Measurements from ENCODE around the gene GPR135. TPM values are rescaled to one million over a fixed set of nuclear protein-coding genes. Genes with fewer than 3 reads are reported as not detected.

GPR135 gene
- total and polyA plus RNA-seq, 2 of the 13 experiments (the other 11 are each of a cell fraction or from before 2014, with no cell fraction given) = 0.46 to 1.3 TPM

- TF ChIP-seq NFAT5 (CRISPR knock-in tag; IDR thresholded peaks at IDR 0.05) = no peak
Observed at GRCh38 chr14:59458486-59458885, 6.7 kb downstream of the GPR135 start (continued).

- Histone ChIP-seq H3K9ac (ENCODE audit: insufficient read depth, low read depth, low read length) (no peak overlapping the region), H3K4me3 (replicated peaks in 1 of 3; ENCODE audit: insufficient read depth in 1 of 3, low read depth in 2 of 3, low read length in 3 of 3) (no peak overlapping the region), H3K79me2 (ENCODE audit: insufficient read depth, low read length) (no peaks in the 10 kb centered on the region), H3K27ac (ENCODE audit: extremely low read length, insufficient read depth, low read length) (no peak overlapping the region), H4K20me1 (ENCODE audit: insufficient read depth, low read length) (no peaks in the 10 kb centered on the region), H3K4me2 (ENCODE audit: low read depth, low read length) (no peak overlapping the region), H3K36me3 (replicated peaks in 1 of 2; ENCODE audit: control insufficient read depth in 1 of 2, insufficient read depth in 2 of 2, low read length in 2 of 2) (peaks cover 0 to 5% of the 10 kb centered on the region in 2 experiments; a peak in 1 of 5 replicates), H3K4me1 (ENCODE audit: insufficient read depth, low read length) (no peaks in the 10 kb centered on the region), H2AFZ (ENCODE audit: low read length) (no peak overlapping the region), H3K27me3 (ENCODE audit: control insufficient read depth in 1 of 2, insufficient read depth in 2 of 2, low read length in 2 of 2) (no peaks in the 10 kb centered on the region), H3K9me3 (ENCODE audit: low read length) (no peaks in the 10 kb centered on the region)
- intact Hi-C loops (cut with micrococcal nuclease; ENCODE audit: unreplicated experiment) (no loop called here), in situ Hi-C loops (cut with HindIII; ENCODE audit: extremely low pct_ligation_motif_present, low pct_unique_long_range_greater_than_20kb) (no loop called here)
- BruUV-seq (replicated peaks) = no TSS peak
- FAIRE-seq = no peak
- DNase-seq (ENCODE audit: low spot score) = no peak
- no peak for TF ChIP-seq PLSCR1 (CRISPR knock-in tag; IDR thresholded peaks at IDR 0.05; ENCODE audit: borderline replicate concordance)
- TF ChIP-seq ZNF207 (IDR thresholded peaks at IDR 0.05; ENCODE audit: borderline replicate concordance) = no peak
- ATAC-seq = no peak
- ChIA-PET POLR2A (no interaction called here), CTCF (ENCODE audit: low intra/inter-chr PET ratio, low total read pairs) (no interaction called here)
- WGBS (ENCODE audit: low lambda C conversion rate) = 100% methylated on average over 1 of the region's 1 CpG
Observed at GRCh38 chr14:59455411-59455810, 9.8 kb downstream of the GPR135 start.

Data from HepG2 (cell line).